GM23248 (cell line): Measurements from ENCODE around the gene IL2RA. TPM values are rescaled to one million over a fixed set of nuclear protein-coding genes. Genes with fewer than 3 reads are reported as not detected.

Source experiments
- DNase-seq: peaks from one replicate; pipeline ENCODE4 v3.0.0-alpha.2; 2015
- H2AFZ ChIP-seq: fragments of 200-600 bp; sonication (generic); 2 replicates; pipeline ENCODE4 v1.6.1; 2016; ENCODE audit warnings: antibody characterized with exemption
- H3F3A ChIP-seq: fragments of 200-600 bp; sonication (generic); 2 replicates; pipeline ENCODE4 v1.6.1; 2016; ENCODE audit warnings: mild to moderate bottlenecking, antibody characterized with exemption, mixed run types; ENCODE audit not compliant: insufficient read depth
- H3K27ac ChIP-seq: fragments of 200-600 bp; sonication (generic); 2 replicates; pipeline ENCODE4 v1.5.1; 2016; ENCODE audit warnings: mild to moderate bottlenecking
- H3K27me3 ChIP-seq: fragments of 200-600 bp; sonication (generic); replicated peaks from 2 replicates; pipeline ENCODE4 v1.6.1; 2016; ENCODE audit warnings: mild to moderate bottlenecking; ENCODE audit not compliant: insufficient read depth
- H3K36me3 ChIP-seq: fragments of 200-600 bp; sonication (generic); 2 replicates; pipeline ENCODE4 v1.6.1; 2016; ENCODE audit warnings: low read depth, mild to moderate bottlenecking
- H3K4me1 ChIP-seq: fragments of 200-600 bp; sonication (generic); 2 replicates; pipeline ENCODE4 v1.6.1; 2016; ENCODE audit warnings: mild to moderate bottlenecking; ENCODE audit not compliant: insufficient read depth
- H3K4me2 ChIP-seq: fragments of 200-600 bp; sonication (generic); one replicate; pipeline ENCODE4 v1.6.1; 2016; ENCODE audit warnings: mild to moderate bottlenecking; ENCODE audit not compliant: unreplicated experiment
- H3K4me3 ChIP-seq: fragments of 200-600 bp; sonication (generic); 2 replicates; pipeline ENCODE4 v1.5.1; 2016; ENCODE audit warnings: mild to moderate bottlenecking
- H3K79me2 ChIP-seq: fragments of 200-600 bp; sonication (generic); 2 replicates; pipeline ENCODE4 v1.6.1; 2016; ENCODE audit warnings: mild to moderate bottlenecking; ENCODE audit not compliant: insufficient read depth
- H3K9ac ChIP-seq: fragments of 200-600 bp; sonication (generic); 2 replicates; pipeline ENCODE4 v1.6.1; 2016; ENCODE audit warnings: mild to moderate bottlenecking
- H3K9me2 ChIP-seq: fragments of 200-600 bp; sonication (generic); 2 replicates; pipeline ENCODE4 v1.6.1; 2016; ENCODE audit warnings: mixed run types, mild to moderate bottlenecking, moderate library complexity; ENCODE audit not compliant: insufficient read depth
- H3K9me3 ChIP-seq: fragments of 200-600 bp; sonication (generic); one replicate; pipeline ENCODE4 v1.6.1; 2017; ENCODE audit warnings: low read depth
- H4K20me1 ChIP-seq: fragments of 200-600 bp; sonication (generic); 2 replicates; pipeline ENCODE4 v1.6.0; 2016; ENCODE audit not compliant: insufficient read depth
- EZH2 ChIP-seq: fragments of 200-600 bp; sonication (generic); IDR thresholded peaks from 2 replicates; pipeline ENCODE4 v1.6.1; 2018; ENCODE audit warnings: antibody characterized with exemption, mild to moderate bottlenecking; ENCODE audit not compliant: insufficient read depth, poor library complexity, severe bottlenecking
- EZH2phosphoT487 ChIP-seq: fragments of 200-600 bp; sonication (generic); IDR thresholded peaks from 2 replicates; pipeline ENCODE4 v1.6.1; 2018; ENCODE audit warnings: antibody characterized with exemption, moderate library complexity, mild to moderate bottlenecking, low read depth; ENCODE audit not compliant: insufficient read depth
- WGBS, 2 experiments: methylation state at CpG; one replicate each; pipeline ENCODE4 v1.1.6; 2015 to 2017; ENCODE audit warnings: low lambda C conversion rate in 2 of 2, low coverage in 1 of 2; ENCODE audit errors: missing lambda C conversion rate in 2 of 2; 5-methylcytosine and 5-hydroxymethylcytosine counted together
- in situ Hi-C: fragments of 300-500 bp; cut with MboI; formaldehyde crosslinking; loops from 2 replicates; pipeline ENCODE4 v1.15.0; 2020
- polyA plus RNA-seq: library from polyadenylated mRNA; unstranded; fragments of >200 nt; fragmentation: Nextera tagmentation; extraction: Ambion mirVana; gene quantifications from 2 replicates; pipeline ENCODE4 v1.2.1, GENCODE V29; 2016
- total RNA-seq: library from RNA; depleted of rRNA; stranded (reverse); fragments of >200 nt; shearing (Covaris generic); gene quantifications from 2 replicates; pipeline ENCODE4 v1.2.3, GENCODE V29; 2014

The IL2RA gene
- total and polyA plus RNA-seq, 2 experiments from 2014 or later, result not detected

GRCh38 chr10:6013413-6014192 is 48.6 kb downstream of the IL2RA start:
- Histone ChIP-seq H3K4me2 (peak overlapping the region; percentile 20), H3K36me3 (no peaks in the 10 kb centered on the region), H3K79me2 (no peaks in the 10 kb centered on the region), H3K9me3 (no peaks in the 10 kb centered on the region), H3K4me1 (peaks cover 14% of the 10 kb centered on the region), H3K27ac (no peak overlapping the region), H2AFZ (peak overlapping the region; percentile 53; the same call in 1 of the 2 replicates), H3K27me3 (no peaks in the 10 kb centered on the region), H3K9ac (0 out of 2 replicates have a peak overlapping the region, but pooled peaks have one; percentile 15), H3F3A (peaks cover 13% of the 10 kb centered on the region), H4K20me1 (no peaks in the 10 kb centered on the region), H3K4me3 (peak overlapping the region; percentile 27; the same call in 1 of the 2 replicates), H3K9me2 (no peaks in the 10 kb centered on the region)
- in situ Hi-C loops, result no loop called here
- TF ChIP-seq EZH2phosphoT487 (no peak), EZH2 (no peak)
- WGBS, 2 experiments, result 67 to 73% methylated on average over 17 of the region's 17 CpGs
- no peak for DNase-seq

- Histone ChIP-seq H3K27me3 (no peaks in the 10 kb centered on the region), H3K9ac (no peak overlapping the region), H2AFZ (no peak overlapping the region), H3K9me3 (no peaks in the 10 kb centered on the region), H3K27ac (no peak overlapping the region), H3K4me3 (no peak overlapping the region), H4K20me1 (no peaks in the 10 kb centered on the region), H3K79me2 (no peaks in the 10 kb centered on the region), H3F3A (peaks cover 13% of the 10 kb centered on the region), H3K4me1 (peaks cover 17% of the 10 kb centered on the region), H3K4me2 (no peak overlapping the region), H3K9me2 (no peaks in the 10 kb centered on the region), H3K36me3 (no peaks in the 10 kb centered on the region)
- WGBS, 2 experiments, result 85% methylated on average over 15 of the region's 15 CpGs
- in situ Hi-C loops, result no loop called here
- no peak for DNase-seq
- TF ChIP-seq EZH2phosphoT487, result no peak
- TF ChIP-seq EZH2, result no peak
Observed at GRCh38 chr10:6012121-6012905, 49.9 kb downstream of the IL2RA start.

GRCh38 chr10:6011558-6011957 is 50.6 kb downstream of the IL2RA start:
- H3K36me3 ChIP-seq, result no peaks in the 10 kb centered on the region
- no peaks in the 10 kb centered on the region for H3K79me2 ChIP-seq
- in situ Hi-C loops, result no loop called here
- H3F3A ChIP-seq, result peaks cover 13% of the 10 kb centered on the region
- 82 to 85% methylated on average over 8 of the region's 8 CpGs for whole genome bisulfite sequencing, 2 experiments
- no peak overlapping the region for H3K27ac ChIP-seq
- TF ChIP-seq EZH2 (no peak), EZH2phosphoT487 (no peak)
- no peak overlapping the region for H3K9ac ChIP-seq
- H3K4me1 ChIP-seq, result peaks cover 17% of the 10 kb centered on the region
- no peaks in the 10 kb centered on the region for H4K20me1 ChIP-seq
- H3K4me3 ChIP-seq, result no peak overlapping the region
- DNase-seq, result no peak
- H3K27me3 ChIP-seq, result no peaks in the 10 kb centered on the region
- no peaks in the 10 kb centered on the region for H3K9me3 ChIP-seq
- H3K4me2 ChIP-seq, result no peak overlapping the region
- no peaks in the 10 kb centered on the region for H3K9me2 ChIP-seq
- H2AFZ ChIP-seq, result no peak overlapping the region

- H3K9me2 ChIP-seq, result no peaks in the 10 kb centered on the region
- H3K4me3 ChIP-seq, result no peak overlapping the region
- peaks cover 17% of the 10 kb centered on the region for H3K4me1 ChIP-seq
- in situ Hi-C loops, result no loop called here
- H3K27me3 ChIP-seq, result no peaks in the 10 kb centered on the region; the same call in 1 of the 2 replicates
- H3K9me3 ChIP-seq, result no peaks in the 10 kb centered on the region
- H3F3A ChIP-seq, result peaks cover 13% of the 10 kb centered on the region
- H2AFZ ChIP-seq, result no peak overlapping the region
- H4K20me1 ChIP-seq, result no peaks in the 10 kb centered on the region
- H3K27ac ChIP-seq, result no peak overlapping the region
- WGBS, 2 experiments, result 87 to 89% methylated on average over 3 of the region's 3 CpGs
- H3K79me2 ChIP-seq, result no peaks in the 10 kb centered on the region
- H3K36me3 ChIP-seq, result no peaks in the 10 kb centered on the region
- H3K4me2 ChIP-seq, result no peak overlapping the region
- DNase-seq, result peak; percentile 18
- TF ChIP-seq EZH2, result no peak
- TF ChIP-seq EZH2phosphoT487, result no peak
- no peak overlapping the region for H3K9ac ChIP-seq
Observed at GRCh38 chr10:6010569-6010968, 51.6 kb downstream of the IL2RA start.
